Mesendoderm (in vitro differentiated cells): ENCODE data around the gene MAP7D1. TPM values are rescaled to one million over a fixed set of nuclear protein-coding genes. Genes with fewer than 3 reads are reported as not detected.
"Not testable (repeated sequence)": the region's sequence is repeated elsewhere in the genome, so short reads cannot be mapped to it uniquely, and the experiment has no call there.

Experiments used
- DNase-seq: peaks from one replicate; pipeline ENCODE4 v3.0.0; 2013
- H2AK5ac ChIP-seq: 2 replicates; pipeline ENCODE4 v1.6.1; 2013; ENCODE audit warnings: low read length, inconsistent platforms
- H2BK120ac ChIP-seq: 2 replicates; pipeline ENCODE4 v1.6.1; 2013; ENCODE audit warnings: low read depth, mild to moderate bottlenecking, low read length, moderate library complexity, mixed read lengths
- H2BK15ac ChIP-seq: replicated peaks from 2 replicates; pipeline ENCODE4 v1.6.1; 2013; ENCODE audit warnings: low read depth, mild to moderate bottlenecking, moderate library complexity
- H2BK5ac ChIP-seq: 2 replicates; pipeline ENCODE4 v1.6.1; 2013; ENCODE audit warnings: low read length, inconsistent platforms
- H3K18ac ChIP-seq: 2 replicates; pipeline ENCODE4 v1.6.1; 2013; ENCODE audit warnings: mild to moderate bottlenecking, low read length, mixed read lengths
- H3K23ac ChIP-seq: one replicate; pipeline ENCODE4 v1.6.1; 2013; ENCODE audit warnings: low read length
- H3K27ac ChIP-seq: 2 replicates; pipeline ENCODE4 v1.5.1; 2013; ENCODE audit warnings: low read depth, mild to moderate bottlenecking, inconsistent platforms, low read length, moderate library complexity
- H3K27me3 ChIP-seq: 2 replicates; pipeline ENCODE4 v1.6.1; 2013; ENCODE audit warnings: low read length, control low read depth, mild to moderate bottlenecking, inconsistent platforms; ENCODE audit not compliant: insufficient read depth, poor library complexity
- H3K36me3 ChIP-seq: 2 replicates; pipeline ENCODE4 v1.6.1; 2013; ENCODE audit warnings: low read length, inconsistent platforms; ENCODE audit not compliant: control insufficient read depth, insufficient read depth
- H3K4ac ChIP-seq: one replicate; pipeline ENCODE4 v1.6.1; 2013; ENCODE audit warnings: low read depth, mild to moderate bottlenecking, low read length, moderate library complexity
- H3K4me1 ChIP-seq: 2 replicates; pipeline ENCODE4 v1.6.1; 2013; ENCODE audit warnings: low read depth, low read length, inconsistent platforms; ENCODE audit not compliant: control insufficient read depth
- H3K4me2 ChIP-seq: 2 replicates; pipeline ENCODE4 v1.6.1; 2013; ENCODE audit warnings: low read length
- H3K4me3 ChIP-seq: 2 replicates; pipeline ENCODE4 v1.5.1; 2013; ENCODE audit warnings: mild to moderate bottlenecking, low read length
- H3K56ac ChIP-seq: one replicate; pipeline ENCODE4 v1.6.1; 2013; ENCODE audit warnings: low read length
- H3K79me1 ChIP-seq: 2 replicates; pipeline ENCODE4 v1.6.1; 2013; ENCODE audit warnings: low read length, inconsistent platforms
- H3K79me2 ChIP-seq: 2 replicates; pipeline ENCODE4 v1.6.1; 2013; ENCODE audit warnings: mild to moderate bottlenecking, low read length; ENCODE audit not compliant: control insufficient read depth, insufficient read depth
- H3K9ac ChIP-seq: 2 replicates; pipeline ENCODE4 v1.6.1; 2013; ENCODE audit warnings: low read length, inconsistent platforms
- H4K5ac ChIP-seq: one replicate; pipeline ENCODE4 v1.6.1; 2013; ENCODE audit warnings: low read length
- H4K8ac ChIP-seq: one replicate; pipeline ENCODE4 v1.6.1; 2013; ENCODE audit warnings: low read depth, mild to moderate bottlenecking, control low read depth, low read length, moderate library complexity
- WGBS: extraction: QIAGEN DNeasy Blood & Tissue Kit; methylation state at CpG from one replicate; pipeline ENCODE4 v1.1.7; 2013; ENCODE audit warnings: low lambda C conversion rate, missing lambda C conversion rate; ENCODE audit not compliant: insufficient coverage; ENCODE audit errors: extremely low coverage; 5-methylcytosine and 5-hydroxymethylcytosine counted together
- small RNA-seq: library from polyadenylated mRNA; stranded (forward); fragments of <200 nt; extraction: miRNeasy Mini kit (QIAGEN cat#:217004); gene quantifications from one replicate; pipeline ENCODE3, GENCODE V24; 2013; ENCODE audit not compliant: insufficient read depth

MAP7D1 gene

GRCh38 chr1:36230279-36230678, 74.3 kb downstream of the MAP7D1 start:
- not testable (repeated sequence) for H3K56ac ChIP-seq, H3K4me2 ChIP-seq, H3K27ac ChIP-seq, H2BK120ac ChIP-seq, H3K23ac ChIP-seq, H4K5ac ChIP-seq, DNase-seq, H3K79me1 ChIP-seq, H2BK5ac ChIP-seq, H3K4me3 ChIP-seq, H3K4ac ChIP-seq, H3K27me3 ChIP-seq, H4K8ac ChIP-seq, H2BK15ac ChIP-seq, H3K4me1 ChIP-seq, H3K36me3 ChIP-seq, H3K9ac ChIP-seq, H3K18ac ChIP-seq, H2AK5ac ChIP-seq
- WGBS: no CpG with 5 or more reads among the region's 12 CpGs
- peaks cover 84% of the 10 kb centered on the region for H3K79me2 ChIP-seq

Small RNAs within 50 kb of the gene (small RNA-seq; reads per million reads assigned to genes)
- not detected for gene RN7SL131P
